ENCODE results near the gene NXPH2.
"Not testable (repeated sequence)": the region's sequence is repeated elsewhere in the genome, so short reads cannot be mapped to it uniquely, and the experiment has no call there.

DNA sequence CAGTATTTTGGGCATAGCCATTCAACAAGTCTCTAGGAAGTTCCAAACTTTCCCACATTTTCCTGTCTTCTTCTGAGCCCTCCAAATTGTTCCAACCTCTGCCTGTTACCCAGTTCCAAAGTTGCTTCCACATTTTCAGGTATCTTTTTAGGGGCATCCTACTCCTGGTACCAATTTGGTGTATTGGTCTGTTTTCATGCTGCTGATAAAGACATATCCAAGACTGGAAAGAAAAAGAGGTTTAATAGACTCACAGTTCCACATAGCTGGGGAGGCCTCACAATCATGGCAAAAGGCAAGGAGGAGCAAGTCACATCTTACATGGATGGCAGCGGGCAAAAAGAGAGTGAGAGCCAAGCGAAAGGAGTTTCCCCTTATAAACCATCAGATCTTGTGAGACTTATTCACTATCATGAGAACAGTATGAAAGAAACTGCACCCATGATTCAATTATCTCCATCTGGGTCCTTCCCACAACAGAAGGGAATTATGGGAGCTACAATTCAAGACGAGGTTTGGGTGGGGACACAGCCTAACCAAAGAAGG, 43.1 kb downstream of the NXPH2 start:
- TF ChIP-seq, protein P1, sequence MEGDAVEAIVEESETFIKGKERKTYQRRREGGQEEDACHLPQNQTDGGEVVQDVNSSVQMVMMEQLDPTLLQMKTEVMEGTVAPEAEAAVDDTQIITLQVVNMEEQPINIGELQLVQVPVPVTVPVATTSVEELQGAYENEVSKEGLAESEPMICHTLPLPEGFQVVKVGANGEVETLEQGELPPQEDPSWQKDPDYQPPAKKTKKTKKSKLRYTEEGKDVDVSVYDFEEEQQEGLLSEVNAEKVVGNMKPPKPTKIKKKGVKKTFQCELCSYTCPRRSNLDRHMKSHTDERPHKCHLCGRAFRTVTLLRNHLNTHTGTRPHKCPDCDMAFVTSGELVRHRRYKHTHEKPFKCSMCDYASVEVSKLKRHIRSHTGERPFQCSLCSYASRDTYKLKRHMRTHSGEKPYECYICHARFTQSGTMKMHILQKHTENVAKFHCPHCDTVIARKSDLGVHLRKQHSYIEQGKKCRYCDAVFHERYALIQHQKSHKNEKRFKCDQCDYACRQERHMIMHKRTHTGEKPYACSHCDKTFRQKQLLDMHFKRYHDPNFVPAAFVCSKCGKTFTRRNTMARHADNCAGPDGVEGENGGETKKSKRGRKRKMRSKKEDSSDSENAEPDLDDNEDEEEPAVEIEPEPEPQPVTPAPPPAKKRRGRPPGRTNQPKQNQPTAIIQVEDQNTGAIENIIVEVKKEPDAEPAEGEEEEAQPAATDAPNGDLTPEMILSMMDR (IDR thresholded peaks at IDR 0.05; ENCODE audit: extremely low read depth in 1 of 2, insufficient read depth in 1 of 2, low read depth in 1 of 2, low read length in 2 of 2), result not testable (repeated sequence)
- not testable (repeated sequence) for TF ChIP-seq POLR2A (IDR thresholded peaks at IDR 0.05; ENCODE audit: low read depth, low read length); EZH2 (IDR thresholded peaks at IDR 0.05; ENCODE audit: borderline replicate concordance, low read depth, low read length, severe bottlenecking); POLR2AphosphoS5 (IDR thresholded peaks at IDR 0.05; ENCODE audit: insufficient read depth, low read depth, low read length); MYC (IDR thresholded peaks at IDR 0.05; ENCODE audit: low read depth, low read length); JUN (IDR thresholded peaks at IDR 0.05; ENCODE audit: borderline replicate concordance, insufficient read depth, insufficient read length, low read depth); FOS (IDR thresholded peaks at IDR 0.05; ENCODE audit: borderline replicate concordance, insufficient read depth, low read length)
- TF ChIP-seq, protein P2, sequence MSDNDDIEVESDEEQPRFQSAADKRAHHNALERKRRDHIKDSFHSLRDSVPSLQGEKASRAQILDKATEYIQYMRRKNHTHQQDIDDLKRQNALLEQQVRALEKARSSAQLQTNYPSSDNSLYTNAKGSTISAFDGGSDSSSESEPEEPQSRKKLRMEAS (IDR thresholded peaks at IDR 0.05; ENCODE audit: insufficient read depth, insufficient read length), result not testable (repeated sequence)

Measured in endothelial cell of umbilical vein (primary cell).